ENCODE results near the gene FYN. TPM values are rescaled to one million over a fixed set of nuclear protein-coding genes. Genes with fewer than 3 reads are reported as not detected.

Gene FYN
- total RNA-seq, 1 experiment from 2014 or later, result 37.8 TPM

DNA sequence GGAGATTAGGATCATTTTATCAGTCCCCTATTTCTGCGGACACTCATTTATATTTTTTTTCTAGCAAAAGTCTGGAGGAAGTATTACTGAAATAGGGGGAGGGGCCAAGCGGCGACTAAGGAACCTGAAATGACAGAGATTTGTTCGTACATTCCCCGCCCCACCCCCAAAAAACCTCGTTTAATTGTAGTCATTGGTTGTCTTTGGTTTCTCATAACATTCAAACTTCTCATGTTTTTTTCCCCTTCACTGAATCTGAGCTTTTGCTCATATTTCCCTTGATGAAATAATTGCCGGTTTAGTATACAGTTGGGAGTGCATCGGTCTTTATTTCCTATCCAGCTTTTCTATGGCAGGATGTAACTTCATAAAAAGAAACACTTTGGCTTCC is 768 bp upstream of the FYN start:
- no peaks in the 10 kb centered on the region for H3K36me3 Mint-ChIP-seq (ENCODE audit: insufficient read depth, unreplicated experiment)
- BruUV-seq (replicated peaks), result no TSS peak
- POLR2A ChIA-PET, result interaction anchor here (0.8 to 1.4 kb wide), 5 partner anchors 10 to 152 kb away, joined by 3 to 8 read pairs (median 6); no protein-coding TSS in a partner anchor

DNA sequence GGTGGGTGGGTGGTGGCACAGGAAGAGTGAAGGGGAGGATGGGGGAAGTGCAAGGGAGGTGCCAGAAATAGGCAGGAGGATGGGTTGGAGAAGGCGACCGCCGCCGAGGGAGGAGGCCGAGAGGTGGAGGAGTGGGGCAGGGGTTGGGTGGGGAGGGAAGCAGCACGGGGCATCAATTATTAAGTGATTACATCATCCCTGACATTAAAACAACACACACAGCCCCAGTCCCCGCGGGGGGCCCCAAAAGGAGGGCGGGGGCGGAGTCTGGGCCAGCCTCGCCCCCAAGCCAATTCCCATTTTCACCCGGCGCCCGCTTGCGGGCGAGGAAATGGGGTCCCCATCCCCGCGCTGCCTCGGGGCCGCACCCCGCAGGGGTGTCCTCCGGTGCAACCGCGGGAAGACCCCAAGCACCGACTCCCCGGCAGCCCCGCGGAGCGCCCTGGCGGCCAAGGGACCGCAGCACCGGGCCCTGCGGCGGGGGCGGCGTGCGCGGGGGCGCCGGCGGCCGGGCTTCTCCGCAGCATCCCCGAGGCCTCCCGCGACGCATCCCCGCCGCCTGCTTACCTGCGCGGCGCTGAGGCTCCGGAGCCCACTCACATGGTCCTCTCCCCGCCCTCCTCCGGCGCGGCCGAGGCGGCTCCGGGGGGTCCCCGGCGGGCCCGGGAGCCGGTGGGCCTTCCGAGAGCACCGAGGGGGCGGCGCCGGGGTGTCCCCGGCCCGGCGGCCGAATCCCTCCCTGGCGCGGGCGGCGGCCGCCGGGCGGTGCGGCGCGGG is 663 bp downstream of the FYN start:
- TF ChIP-seq CTCF (IDR thresholded peaks at IDR 0.05; ENCODE audit: unreplicated experiment), result no peak
- CTCF ChIA-PET, result interaction anchor here (0.8 to 1.1 kb wide), 6 partner anchors 15 to 143 kb away, joined by 3 to 7 read pairs (median 3); no protein-coding TSS in a partner anchor
- POLR2A ChIA-PET, result interaction anchor here (0.7 to 1.4 kb wide), 4 partner anchors 8 to 115 kb away, joined by 3 to 8 read pairs (median 4); no protein-coding TSS in a partner anchor

More for the DNA sequence above, 768 bp upstream of the FYN start:
- CTCF ChIA-PET, result interaction anchor here (0.6 to 1.1 kb wide), 4 partner anchors 66 to 150 kb away, joined by 3 to 7 read pairs (median 4); no protein-coding TSS in a partner anchor
- intact Hi-C loops (cut with micrococcal nuclease), result no loop called here
- peaks cover 13% of the 10 kb centered on the region for H3K4me1 Mint-ChIP-seq (ENCODE audit: insufficient read depth, unreplicated experiment)
- no peaks in the 10 kb centered on the region for H3K9me3 Mint-ChIP-seq (ENCODE audit: unreplicated experiment)
- H3K4me3 Mint-ChIP-seq (ENCODE audit: unreplicated experiment), result peak overlapping the region; percentile 82
- TF ChIP-seq CTCF (IDR thresholded peaks at IDR 0.05; ENCODE audit: unreplicated experiment), result no peak
- H3K27ac Mint-ChIP-seq (ENCODE audit: low read depth, unreplicated experiment), result no peak overlapping the region
- H3K27me3 Mint-ChIP-seq (ENCODE audit: insufficient read depth, unreplicated experiment), result peaks cover 11% of the 10 kb centered on the region
- no peak for DNase-seq (ENCODE audit: unreplicated experiment)

GRCh38 chr6:111871725-111872400 is 1.4 kb downstream of the FYN start:
- Mint-ChIP-seq H3K36me3 (ENCODE audit: insufficient read depth, unreplicated experiment) (no peaks in the 10 kb centered on the region), H3K4me3 (ENCODE audit: unreplicated experiment) (peak overlapping the region; percentile 75), H3K9me3 (ENCODE audit: unreplicated experiment) (no peaks in the 10 kb centered on the region), H3K27ac (ENCODE audit: low read depth, unreplicated experiment) (peak overlapping the region; percentile 28), H3K27me3 (ENCODE audit: insufficient read depth, unreplicated experiment) (peaks cover 11% of the 10 kb centered on the region), H3K4me1 (ENCODE audit: insufficient read depth, unreplicated experiment) (peaks cover 13% of the 10 kb centered on the region)
- DNase-seq (ENCODE audit: unreplicated experiment), result no peak
- no TSS peak for BruUV-seq (replicated peaks)
- CTCF ChIA-PET, result interaction anchor here (0.8 to 1.1 kb wide), 2 partner anchors 16 to 48 kb away, joined by 3 to 5 read pairs; no protein-coding TSS in a partner anchor
- intact Hi-C loops (cut with micrococcal nuclease), result loop anchor here (2.0 kb wide), 2 partner anchors 101 to 171 kb away; no protein-coding TSS in a partner anchor
- POLR2A ChIA-PET, result interaction anchor here (0.7 kb wide), 1 partner anchor 116 kb away, joined by 3 read pairs; no protein-coding TSS in a partner anchor
- TF ChIP-seq CTCF (IDR thresholded peaks at IDR 0.05; ENCODE audit: unreplicated experiment), result no peak

More for the DNA sequence above, 663 bp downstream of the FYN start:
- Mint-ChIP-seq H3K9me3 (ENCODE audit: unreplicated experiment) (no peaks in the 10 kb centered on the region), H3K4me3 (ENCODE audit: unreplicated experiment) (peak overlapping the region; percentile 82), H3K36me3 (ENCODE audit: insufficient read depth, unreplicated experiment) (no peaks in the 10 kb centered on the region), H3K4me1 (ENCODE audit: insufficient read depth, unreplicated experiment) (peaks cover 13% of the 10 kb centered on the region), H3K27me3 (ENCODE audit: insufficient read depth, unreplicated experiment) (peaks cover 11% of the 10 kb centered on the region), H3K27ac (ENCODE audit: low read depth, unreplicated experiment) (peak overlapping the region; percentile 28)
- intact Hi-C loops (cut with micrococcal nuclease), result loop anchor here (1.0 to 2.0 kb wide), 4 partner anchors 100 to 170 kb away; no protein-coding TSS in a partner anchor
- no peak for DNase-seq (ENCODE audit: unreplicated experiment)
- BruUV-seq (replicated peaks), result no TSS peak

DNA sequence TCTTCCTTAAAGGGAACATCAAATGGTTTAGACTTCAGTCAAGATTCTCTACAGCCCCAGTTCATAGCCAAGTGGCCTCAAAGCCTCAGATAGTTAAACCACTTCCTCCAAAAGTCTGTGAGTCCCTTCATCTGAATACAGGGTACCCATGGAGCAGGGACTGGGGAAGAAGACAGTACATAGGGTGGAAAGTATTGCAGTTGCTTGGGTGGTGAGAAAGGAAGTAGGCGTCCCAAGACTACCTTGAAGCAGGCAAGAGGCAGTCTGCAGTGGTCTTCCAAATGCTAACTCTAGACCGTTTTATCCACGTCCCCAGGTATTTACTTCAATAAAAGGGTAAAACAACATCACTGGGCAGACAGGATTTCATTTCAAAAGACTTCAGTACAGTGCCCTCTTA is 2.0 kb downstream of the FYN start:
- CTCF ChIA-PET, result no interaction called here
- peak overlapping the region; percentile 75 for H3K4me3 Mint-ChIP-seq (ENCODE audit: unreplicated experiment)
- DNase-seq (ENCODE audit: unreplicated experiment), result no peak
- TSS peak; percentile 34 for BruUV-seq (replicated peaks)
- peaks cover 11% of the 10 kb centered on the region for H3K27me3 Mint-ChIP-seq (ENCODE audit: insufficient read depth, unreplicated experiment)
- no peaks in the 10 kb centered on the region for H3K9me3 Mint-ChIP-seq (ENCODE audit: unreplicated experiment)
- H3K27ac Mint-ChIP-seq (ENCODE audit: low read depth, unreplicated experiment), result no peak overlapping the region
- no peak for TF ChIP-seq CTCF (IDR thresholded peaks at IDR 0.05; ENCODE audit: unreplicated experiment)
- POLR2A ChIA-PET, result no interaction called here
- H3K36me3 Mint-ChIP-seq (ENCODE audit: insufficient read depth, unreplicated experiment), result no peaks in the 10 kb centered on the region
- H3K4me1 Mint-ChIP-seq (ENCODE audit: insufficient read depth, unreplicated experiment), result peaks cover 13% of the 10 kb centered on the region
- intact Hi-C loops (cut with micrococcal nuclease), result no loop called here
